ENCODE results near the gene EGFR.
A peak's percentile ranks its signal among the peaks of the same experiment; 100 is the strongest.

The EGFR gene

DNA sequence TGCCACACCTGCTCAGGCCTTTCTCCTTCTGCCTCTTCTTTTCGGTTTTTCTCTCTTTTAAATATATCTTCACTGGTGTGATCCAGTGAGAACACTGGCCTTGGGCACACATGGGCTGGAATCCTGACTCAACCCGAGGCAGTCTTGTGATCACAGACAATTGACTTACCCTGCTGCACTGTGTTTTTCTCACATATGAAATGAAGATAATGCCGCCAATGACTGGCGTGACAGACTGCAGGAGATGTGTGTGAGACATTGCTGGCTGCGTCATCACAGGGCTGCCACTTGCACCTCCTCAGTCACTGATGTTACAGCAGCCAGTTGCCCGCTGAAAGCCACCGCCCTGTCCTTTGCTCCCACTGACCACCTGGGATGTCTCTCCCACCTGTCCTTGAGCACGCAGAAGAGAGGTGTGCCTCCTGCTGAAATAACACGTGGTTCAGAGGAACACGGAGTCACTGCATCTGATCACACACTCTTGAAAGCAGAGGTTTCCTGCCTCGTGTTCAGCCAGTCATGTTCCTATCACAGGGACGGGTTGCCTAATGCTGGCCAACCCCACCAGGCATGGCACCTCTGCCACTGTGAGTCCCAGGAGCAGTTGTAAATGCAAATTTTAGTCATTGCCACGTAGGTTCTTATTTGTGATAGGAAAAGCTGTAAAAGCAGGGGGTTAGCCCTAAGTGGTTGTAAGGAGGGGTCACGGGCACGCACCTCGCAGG is 221.8 kb downstream of the EGFR start:
- no peak overlapping the region for H3K4me3 ChIP-seq (ENCODE audit: low read depth, low read length)

DNA sequence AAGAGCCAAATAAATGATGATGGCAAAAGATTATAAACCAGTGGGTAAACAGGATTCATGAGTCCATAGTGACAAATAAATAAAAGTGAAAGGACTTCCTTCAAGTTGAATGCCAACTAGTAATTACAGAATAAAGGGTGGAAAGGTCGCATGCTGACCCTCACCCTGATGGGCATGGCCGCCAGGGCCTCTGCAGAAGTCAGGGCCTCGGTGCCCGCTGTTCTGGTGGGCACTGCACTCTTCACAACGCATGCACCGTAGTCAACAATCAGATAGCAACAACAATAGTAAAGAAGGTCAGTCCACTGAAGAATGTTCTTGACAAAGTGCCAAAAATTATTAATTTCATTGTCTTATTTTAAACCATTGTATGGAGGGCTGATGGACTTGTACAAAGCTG is 223.1 kb downstream of the EGFR start:
- H3K4me3 ChIP-seq (ENCODE audit: low read depth, low read length), result no peak overlapping the region

DNA sequence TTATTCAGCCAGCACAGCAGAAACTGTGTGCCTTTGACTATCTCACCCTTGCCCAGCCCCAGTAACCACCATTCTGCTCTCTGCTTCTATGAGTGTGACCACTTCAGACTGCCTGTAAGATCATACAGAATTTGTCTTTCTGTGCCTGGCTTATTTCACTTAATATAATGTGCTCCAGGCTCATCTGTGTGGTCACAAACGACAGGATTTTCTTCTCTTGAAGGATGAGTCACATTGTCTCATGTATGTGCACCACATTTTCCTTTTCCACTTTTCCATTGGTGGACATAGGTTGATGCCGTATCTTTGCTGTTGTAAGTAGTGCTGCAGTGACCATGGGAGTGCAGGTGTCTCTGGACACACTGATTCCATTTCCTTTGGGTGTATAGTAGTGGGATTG is 223.8 kb downstream of the EGFR start:
- H3K4me3 ChIP-seq (ENCODE audit: low read depth, low read length), result no peak overlapping the region

DNA sequence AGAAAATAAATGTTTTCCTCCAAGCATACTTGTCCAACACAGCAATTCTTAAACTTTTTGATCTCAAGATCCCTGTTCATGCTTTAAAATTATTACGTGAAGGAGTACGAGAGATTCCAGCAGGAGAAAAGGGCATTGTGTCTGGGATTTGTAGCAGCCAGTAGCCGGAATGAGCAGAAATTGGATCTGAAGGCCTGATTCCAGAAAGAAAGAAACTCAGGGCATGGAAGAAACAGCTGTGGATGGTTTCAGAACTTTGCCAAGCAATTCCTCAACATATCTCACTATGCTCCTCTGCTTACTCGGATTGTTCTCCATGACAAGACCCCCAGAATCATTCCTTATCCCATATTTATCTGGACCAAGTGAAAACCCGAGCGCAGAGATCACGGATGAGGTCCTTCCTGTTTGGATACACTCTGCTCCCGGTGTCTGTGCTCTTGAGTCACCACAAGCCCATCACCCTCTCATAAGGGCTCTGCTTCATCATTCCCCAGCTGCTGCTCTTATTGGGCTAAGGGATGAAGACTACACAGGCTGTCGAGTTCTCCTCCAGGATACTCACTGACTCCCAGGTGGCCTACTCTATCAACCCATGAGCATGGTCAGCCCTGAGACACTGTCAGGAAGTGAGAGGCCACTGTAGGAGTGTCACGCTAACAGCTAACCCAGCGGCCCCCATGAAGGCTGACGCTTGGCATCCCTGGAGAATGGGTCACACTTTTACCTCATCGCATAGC is 225.4 kb downstream of the EGFR start:
- no peak overlapping the region for H3K4me3 ChIP-seq (ENCODE audit: low read depth, low read length)

DNA sequence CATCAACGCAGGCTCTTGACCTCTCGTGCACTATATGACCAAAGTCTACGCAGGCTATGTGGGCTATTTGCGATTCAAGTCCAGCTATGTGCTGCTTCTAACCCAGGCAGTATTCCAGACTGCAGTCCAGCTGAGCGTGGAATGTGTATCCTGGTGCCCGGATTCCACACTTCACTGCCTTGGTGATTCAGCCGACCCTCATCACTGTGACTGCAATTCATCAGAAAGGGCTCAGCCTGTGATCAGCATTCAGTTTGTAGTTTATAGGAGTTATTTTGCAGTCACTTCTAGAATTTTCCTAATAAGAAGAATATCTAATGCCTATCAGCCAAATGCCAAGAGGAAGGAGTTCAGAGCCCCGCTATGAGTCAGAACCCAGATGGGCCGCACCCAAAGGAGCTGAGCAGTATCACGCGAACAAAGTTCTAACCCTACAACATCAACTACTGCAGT is 226.5 kb downstream of the EGFR start:
- no peak overlapping the region for H3K4me3 ChIP-seq (ENCODE audit: low read depth, low read length)

DNA sequence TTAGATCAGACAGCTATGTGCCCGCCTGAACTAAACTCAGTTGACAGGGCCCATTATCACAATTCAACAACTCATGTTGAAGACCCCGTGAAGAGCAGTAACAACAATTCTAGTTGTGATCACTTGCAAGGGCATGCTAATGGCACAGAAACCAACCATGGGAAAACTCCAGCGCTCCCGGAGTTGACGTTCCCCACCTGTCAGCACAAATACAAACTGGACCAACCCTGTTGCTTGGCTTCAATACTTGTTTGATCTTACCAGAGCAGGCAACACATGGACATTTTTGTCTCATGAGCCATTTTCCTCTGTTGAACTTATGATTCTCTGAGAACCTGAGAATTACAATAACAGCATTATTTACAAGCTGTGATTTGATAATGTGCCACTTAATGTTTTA is 227.4 kb downstream of the EGFR start:
- no peak overlapping the region for H3K4me3 ChIP-seq (ENCODE audit: low read depth, low read length)

DNA sequence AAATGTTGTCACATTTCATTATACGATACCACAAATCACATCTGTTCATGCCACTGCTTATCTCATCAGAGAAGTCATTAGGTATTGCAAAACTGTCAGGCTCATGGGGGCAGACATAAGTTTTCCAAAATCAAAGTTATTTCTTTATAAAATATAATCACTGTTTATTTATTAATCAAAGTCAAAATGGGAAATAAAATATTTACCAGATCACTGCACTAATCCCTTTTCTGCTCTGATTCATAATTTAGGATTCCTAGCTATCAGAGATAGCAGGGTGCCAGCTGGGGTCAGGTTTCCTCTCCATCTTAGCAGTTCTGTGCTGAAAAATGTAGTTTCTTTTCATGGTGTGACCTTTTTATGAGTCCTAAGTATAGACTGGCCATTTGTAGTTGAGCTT is 228.6 kb downstream of the EGFR start:
- no peak overlapping the region for H3K4me3 ChIP-seq (ENCODE audit: low read depth, low read length)

DNA sequence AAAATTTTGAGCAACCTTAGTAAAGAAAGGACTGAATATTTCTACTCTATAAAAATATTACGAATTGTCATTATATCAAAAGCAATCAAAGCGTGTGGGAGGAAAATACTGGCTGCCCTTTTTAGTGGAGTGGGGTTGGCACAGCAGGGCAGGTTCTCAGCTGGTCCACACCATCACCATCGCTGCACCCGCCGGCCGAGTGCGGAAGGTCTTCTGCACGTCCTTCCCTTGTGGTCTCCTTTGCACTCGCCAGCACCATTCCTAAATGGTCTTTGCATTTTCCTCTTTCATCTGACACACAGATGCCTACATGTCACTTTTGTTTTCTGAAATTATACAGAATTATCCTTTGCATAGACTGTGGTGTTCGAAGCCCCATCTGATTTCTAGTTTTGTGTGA is 229.7 kb downstream of the EGFR start:
- no peak overlapping the region for H3K4me3 ChIP-seq (ENCODE audit: low read depth, low read length)

DNA sequence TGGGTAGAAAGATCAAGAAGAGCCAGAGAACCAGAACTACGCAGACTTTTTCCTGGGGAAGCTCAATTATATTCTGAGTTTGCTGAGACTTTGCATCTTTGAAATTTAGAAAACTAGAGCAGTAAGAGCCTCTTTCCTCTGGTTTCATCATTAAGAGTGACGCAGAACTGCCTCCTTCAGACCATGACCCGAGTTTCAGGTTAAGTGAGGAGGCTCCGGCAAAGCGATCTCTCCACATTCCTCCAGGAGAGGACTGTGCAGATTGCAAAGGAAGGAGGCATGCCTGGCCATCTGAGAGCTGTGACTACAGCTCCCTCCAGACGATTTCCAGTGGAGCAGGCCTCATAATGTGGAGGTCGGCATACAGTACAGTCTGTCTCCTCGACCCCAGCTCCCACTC is 230.5 kb downstream of the EGFR start:
- H3K4me3 ChIP-seq (ENCODE audit: low read depth, low read length), result no peak overlapping the region

DNA sequence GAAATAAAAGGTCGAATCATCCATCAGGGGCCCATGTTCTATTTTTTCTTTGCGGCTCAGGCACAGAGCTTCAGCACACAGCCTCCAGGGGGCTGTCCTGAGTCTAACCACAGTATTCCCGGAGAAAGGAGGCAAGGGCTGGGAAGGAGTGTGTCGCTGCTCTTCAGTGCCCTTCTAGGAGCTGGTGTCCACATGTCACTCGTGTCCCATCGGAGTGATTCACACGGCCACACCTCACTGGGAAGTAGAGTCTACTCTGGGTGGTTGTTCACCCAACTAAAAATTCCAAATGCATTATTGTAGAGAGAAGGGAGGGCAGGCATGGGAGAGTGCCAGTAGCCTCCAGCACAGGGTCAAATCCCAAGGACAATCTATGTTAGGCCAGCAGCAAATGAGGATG is 231.5 kb downstream of the EGFR start:
- no peak overlapping the region for H3K4me3 ChIP-seq (ENCODE audit: low read depth, low read length)

DNA sequence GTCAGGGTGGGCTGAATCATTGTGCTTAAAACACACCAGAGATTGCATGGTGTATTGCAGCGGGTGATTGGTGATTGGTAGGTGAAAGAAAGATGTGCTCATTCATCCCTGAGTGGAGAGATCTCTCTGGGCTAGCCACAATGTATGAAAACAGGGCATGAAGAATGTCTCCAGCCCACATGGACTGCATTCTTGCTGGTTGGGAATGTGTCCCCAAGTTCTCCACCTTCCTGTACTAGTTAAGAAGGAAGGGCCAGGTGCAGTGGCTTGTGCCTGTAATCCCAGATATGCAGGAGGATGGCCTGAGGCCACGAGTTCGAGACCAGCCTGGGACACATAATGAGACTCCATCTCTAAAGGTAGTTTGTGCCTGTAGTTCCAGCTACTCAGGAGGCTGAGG is 232.5 kb downstream of the EGFR start:
- H3K4me3 ChIP-seq (ENCODE audit: low read depth, low read length), result no peak overlapping the region

DNA sequence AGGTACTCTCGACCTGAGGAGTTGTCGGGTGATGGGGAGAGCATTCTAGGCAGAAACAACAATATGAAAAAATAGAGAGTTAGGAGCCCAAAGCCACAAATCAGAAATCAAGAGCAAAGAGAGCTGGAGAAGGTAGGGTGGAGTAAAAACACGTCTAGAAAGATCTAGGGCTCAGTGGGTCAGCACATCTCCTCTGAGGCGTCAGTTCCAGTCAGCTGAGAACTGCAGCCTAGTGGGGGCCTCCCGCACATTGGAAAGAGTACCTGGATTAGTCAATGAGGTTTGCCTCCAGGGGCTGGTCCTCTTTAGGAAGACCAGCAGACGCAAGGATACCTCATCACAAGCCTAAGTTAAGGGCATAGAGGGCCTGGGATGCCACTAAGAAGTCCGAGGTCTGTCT is 233.1 kb downstream of the EGFR start:
- H3K4me3 ChIP-seq (ENCODE audit: low read depth, low read length), result no peak overlapping the region

DNA sequence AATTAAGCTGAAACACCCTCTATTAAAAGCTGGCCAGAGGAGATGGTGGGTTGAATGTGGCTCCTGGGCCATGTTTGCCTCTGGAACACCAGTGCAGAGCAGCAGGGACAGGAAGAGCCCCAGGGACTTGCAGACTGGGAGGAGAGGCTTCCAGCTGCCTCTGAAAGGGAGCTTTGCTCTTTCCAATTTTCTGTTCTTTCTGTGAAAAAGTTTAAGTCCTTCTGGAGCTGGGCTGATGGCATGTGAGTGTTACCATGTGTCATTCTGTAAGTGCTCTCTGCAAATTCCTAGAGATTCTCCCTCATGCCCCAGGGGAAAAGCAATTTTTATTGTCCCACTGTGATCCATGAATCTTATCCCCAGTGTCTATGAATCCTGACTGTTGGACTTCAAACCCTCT is 233.6 kb downstream of the EGFR start:
- no peak overlapping the region for H3K4me3 ChIP-seq (ENCODE audit: low read depth, low read length)

DNA sequence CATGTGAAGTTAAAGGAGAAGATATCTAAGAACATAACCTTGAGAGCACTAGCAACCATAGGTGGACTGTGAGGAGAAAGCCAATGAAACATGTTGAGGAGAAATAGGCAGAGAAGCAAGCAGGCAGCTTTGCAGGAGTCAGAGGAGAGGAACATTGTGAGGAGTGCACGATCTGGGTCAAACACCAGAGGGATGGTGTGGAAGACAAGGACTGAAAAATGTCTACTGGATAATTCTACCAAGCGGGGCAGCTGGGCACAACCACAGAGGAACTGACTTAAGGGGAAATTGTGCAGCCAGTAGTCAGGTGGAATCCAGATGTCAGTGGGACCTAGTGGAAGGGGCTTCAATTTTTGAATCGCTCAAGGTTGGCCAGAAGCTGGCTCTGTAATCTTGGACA is 234.4 kb downstream of the EGFR start:
- H3K4me3 ChIP-seq (ENCODE audit: low read depth, low read length), result no peak overlapping the region

DNA sequence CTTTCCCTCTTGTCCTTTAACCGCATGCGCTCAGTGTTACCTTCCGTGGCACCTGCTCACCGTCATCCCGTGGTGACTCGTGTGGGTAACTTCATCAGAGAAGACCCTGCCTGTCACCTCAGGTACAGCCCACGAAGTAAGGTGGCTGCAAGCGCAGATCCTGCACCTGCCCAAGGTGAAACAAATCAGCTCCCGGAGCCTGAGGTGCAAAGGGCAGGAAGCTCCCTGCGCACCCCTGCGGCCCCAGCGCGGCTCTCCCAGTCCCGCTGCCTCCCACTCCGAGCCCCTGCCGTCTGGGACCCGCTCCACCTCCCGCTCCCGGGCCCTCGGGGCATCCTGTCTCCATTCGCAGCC is 235.4 kb downstream of the EGFR start:
- peak overlapping the region; percentile 50 for H3K4me3 ChIP-seq (ENCODE audit: low read depth, low read length)

DNA sequence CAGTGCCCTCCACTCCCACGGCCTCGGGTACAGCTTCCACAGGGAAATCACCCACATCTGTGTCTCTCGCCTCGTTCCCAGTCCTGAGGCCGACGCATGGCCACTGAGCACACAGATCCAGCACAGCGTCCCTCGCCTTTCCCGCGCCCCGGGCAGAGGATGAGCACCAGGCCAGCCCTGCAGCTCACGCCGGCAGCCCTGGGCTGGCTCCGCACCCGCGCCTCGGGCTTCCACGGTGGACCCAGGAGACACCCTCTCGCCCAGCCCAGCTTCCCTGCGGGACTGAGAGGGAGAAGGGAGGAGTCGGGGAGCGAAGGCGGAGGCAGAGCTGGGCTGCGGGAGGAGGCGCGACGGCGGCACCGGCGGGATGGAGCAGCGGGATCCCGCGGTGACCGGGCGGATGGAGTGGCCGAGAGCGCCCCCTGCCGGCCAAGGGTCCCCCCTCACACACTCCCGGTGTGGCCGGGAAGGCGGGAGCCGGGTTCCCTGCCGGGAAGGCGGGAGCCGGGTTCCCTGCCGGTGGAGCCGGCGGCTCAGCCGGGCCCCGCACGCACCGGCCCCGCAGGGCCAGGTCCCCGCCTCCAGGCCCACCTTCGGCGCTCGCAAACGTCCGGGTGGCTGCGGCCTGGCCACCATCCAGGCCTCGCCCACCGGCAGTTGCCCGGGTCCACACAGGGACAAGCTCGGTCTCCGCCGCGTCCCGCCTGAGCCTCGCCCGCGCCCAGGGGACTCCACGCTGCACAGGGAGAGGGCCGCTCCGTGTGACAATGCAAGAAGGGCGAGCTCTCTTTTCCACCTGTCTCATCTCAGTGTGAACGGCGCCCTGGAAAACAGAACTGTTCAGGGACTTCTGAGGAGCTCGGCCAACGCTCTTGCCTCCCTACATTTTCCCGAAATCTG is 236.0 kb downstream of the EGFR start:
- peak overlapping the region; percentile 50 for H3K4me3 ChIP-seq (ENCODE audit: low read depth, low read length)

DNA sequence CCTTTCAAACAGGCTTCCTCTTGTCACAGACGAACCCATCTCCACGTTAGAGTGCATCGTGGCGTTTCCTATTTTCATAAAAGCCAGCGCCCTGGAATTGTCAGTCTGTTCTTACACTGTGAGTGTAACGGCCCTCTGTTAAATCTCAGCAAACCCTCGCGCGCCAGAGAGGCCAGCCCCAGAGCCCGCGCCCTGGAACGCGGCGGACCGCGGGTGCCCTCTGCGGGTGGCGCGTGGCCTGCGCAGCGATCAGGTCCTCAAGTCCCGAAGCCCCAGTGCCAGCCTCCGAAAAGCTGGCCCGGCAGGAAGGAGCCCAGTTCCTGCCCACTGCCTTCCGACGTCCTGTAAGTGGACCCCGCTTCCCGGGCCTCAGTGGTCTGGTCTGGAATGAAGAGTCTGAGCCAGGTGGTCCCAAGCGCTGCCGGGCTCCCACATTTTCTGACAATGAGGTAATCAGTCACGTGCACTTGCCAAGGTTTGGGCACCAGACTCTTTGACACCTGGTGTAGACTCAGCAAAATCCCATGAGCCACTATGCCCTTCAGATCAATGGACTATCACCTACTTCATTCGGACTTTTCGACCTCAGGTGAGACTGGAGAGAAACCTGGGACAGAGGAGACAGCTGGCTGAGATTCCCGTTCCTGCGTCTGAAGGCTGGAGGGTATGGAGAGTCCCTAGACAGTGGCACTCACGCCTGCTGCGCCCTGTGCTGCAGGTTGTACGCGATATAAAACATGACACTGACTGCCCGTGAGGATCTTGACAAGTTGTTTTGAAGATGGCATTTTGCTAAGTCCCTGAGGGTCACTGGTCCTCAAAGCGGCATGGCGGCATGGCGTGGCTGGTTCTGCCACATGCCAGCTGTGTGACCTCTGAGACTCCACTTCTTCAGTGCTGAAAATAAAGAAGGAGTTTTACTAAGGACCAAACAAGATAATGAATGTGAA is 237.0 kb downstream of the EGFR start:
- peak overlapping the region; percentile 50 for H3K4me3 ChIP-seq (ENCODE audit: low read depth, low read length)

DNA sequence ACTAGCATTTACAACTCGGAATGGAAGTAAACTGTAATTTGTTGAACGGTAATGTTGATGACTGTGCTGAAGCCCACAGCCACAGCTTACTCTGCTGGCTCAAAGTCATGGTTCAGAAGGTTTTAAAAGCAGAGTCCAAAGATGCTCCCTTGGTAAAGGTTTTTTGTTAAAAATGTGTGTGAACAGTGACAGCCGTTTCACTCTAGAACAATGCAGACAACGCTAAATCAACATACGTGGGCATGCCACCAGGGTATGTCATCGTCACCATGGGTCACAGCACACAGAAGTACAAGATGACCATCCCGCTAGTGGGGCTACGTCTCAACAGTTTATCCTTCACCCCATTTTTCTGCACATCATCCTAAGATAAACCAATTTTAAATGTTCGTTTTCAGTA is 239.8 kb downstream of the EGFR start:
- H3K4me3 ChIP-seq (ENCODE audit: low read depth, low read length), result no peak overlapping the region

DNA sequence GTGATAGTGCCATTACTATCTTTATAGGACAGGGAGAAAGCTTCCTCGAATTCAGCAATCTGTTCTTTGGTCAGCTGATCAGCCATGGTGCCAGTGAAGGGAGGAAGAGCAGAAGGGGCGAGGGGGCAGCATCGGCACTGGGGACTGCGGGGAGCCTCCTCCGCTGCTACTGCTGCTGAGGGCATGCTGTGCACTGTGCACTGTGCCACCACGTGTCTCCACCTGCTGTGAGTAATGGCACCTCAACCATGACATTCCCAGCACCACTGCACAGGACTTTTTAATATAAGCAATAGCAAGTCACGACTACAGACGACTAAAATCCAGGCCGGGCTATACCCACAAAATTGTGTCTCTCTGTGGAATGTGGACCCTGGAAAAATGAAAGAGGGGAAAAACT is 241.4 kb downstream of the EGFR start:
- no peak overlapping the region for H3K4me3 ChIP-seq (ENCODE audit: low read depth, low read length)

DNA sequence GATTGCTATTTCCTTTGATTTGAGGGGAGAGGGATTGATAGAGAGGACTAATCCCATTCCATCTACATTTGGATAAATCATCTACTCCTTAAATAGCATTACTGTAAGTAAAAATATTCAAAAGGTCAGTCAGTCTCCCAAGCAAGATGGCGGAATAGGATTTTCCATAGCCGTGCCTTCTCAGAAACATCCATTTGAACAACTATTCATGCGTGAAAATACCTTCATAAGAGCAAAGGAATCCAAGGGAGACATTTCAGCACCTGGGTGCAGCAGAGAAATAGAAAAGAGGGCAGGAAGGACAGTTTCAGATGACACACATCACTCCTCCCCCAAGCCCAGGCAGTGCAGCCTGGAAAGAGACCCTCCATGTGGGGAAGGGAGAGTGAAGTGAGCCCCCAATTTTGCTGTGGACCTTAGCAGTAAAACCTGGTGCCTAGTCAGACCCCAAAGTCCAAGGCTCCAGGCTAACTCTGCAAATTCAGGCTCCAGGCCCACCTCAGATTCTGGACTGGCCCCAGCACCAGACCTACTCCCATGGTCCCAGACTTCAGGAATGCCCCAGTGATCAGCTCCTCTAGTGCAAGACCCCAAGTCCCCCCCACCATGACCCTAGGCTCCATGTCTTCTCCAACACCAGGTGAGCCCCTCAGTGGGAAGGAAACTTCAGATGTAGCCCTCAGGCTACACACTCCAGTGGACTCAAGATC is 242.0 kb downstream of the EGFR start:
- H3K4me3 ChIP-seq (ENCODE audit: low read depth, low read length), result no peak overlapping the region

Data from iPS-11a (cell line).